ENCODE measurements around the gene WHRN.

- TF ChIP-seq CREB1 (CRISPR knock-in tag; IDR thresholded peaks at IDR 0.05; ENCODE audit: low read depth) (no peak), CTCF (conservative IDR thresholded peaks at IDR 0.05; ENCODE audit: low read depth in 2 of 2) (no peak), EZH2 (IDR thresholded peaks at IDR 0.05; ENCODE audit: low read depth, unreplicated experiment) (no peak), REST (IDR thresholded peaks at IDR 0.05; ENCODE audit: unreplicated experiment) (no peak), ZNF331 (CRISPR knock-in tag; IDR thresholded peaks at IDR 0.05; ENCODE audit: low read depth) (no peak), POLR2AphosphoS5 (IDR thresholded peaks at IDR 0.05; ENCODE audit: low read depth) (no peak)
These were observed 81.1 kb downstream of the WHRN start for GRCh38 chr9:114424126-114424525.

Data from GM23338 (cell line).